ENCODE measurements around the gene SAAL1.

The SAAL1 gene

GRCh38 chr11:18088366-18088765 lies 17.5 kb downstream of the SAAL1 start:
- no peak for DNase-seq (ENCODE audit: low read depth in 4 of 4, low spot score in 1 of 4)

GRCh38 chr11:18081551-18081950 lies 24.3 kb downstream of the SAAL1 start:
- no peak for DNase-seq (ENCODE audit: low read depth in 4 of 4, low spot score in 1 of 4)

- DNase-seq (ENCODE audit: low read depth in 4 of 4, low spot score in 1 of 4), result no peak
Observed at GRCh38 chr11:18080451-18080850, 25.4 kb downstream of the SAAL1 start.

- DNase-seq (ENCODE audit: low read depth in 4 of 4, low spot score in 1 of 4), result no peak
Observed at GRCh38 chr11:18078909-18079308, 27.0 kb downstream of the SAAL1 start.

GRCh38 chr11:18075444-18075843 lies 30.4 kb downstream of the SAAL1 start:
- DNase-seq (ENCODE audit: low read depth in 4 of 4, low spot score in 1 of 4), result no peak

- no peak for DNase-seq (ENCODE audit: low read depth in 4 of 4, low spot score in 1 of 4)
Observed at GRCh38 chr11:18071098-18071705, 34.7 kb downstream of the SAAL1 start.

- DNase-seq (ENCODE audit: low read depth in 4 of 4, low spot score in 1 of 4), result no peak
Observed at GRCh38 chr11:18067372-18067771, 38.5 kb downstream of the SAAL1 start.

GRCh38 chr11:18066626-18067025 lies 39.3 kb downstream of the SAAL1 start:
- DNase-seq (ENCODE audit: low read depth in 4 of 4, low spot score in 1 of 4), result no peak

GRCh38 chr11:18065572-18065971 lies 40.3 kb downstream of the SAAL1 start:
- no peak for DNase-seq (ENCODE audit: low read depth in 4 of 4, low spot score in 1 of 4)

- no peak for DNase-seq (ENCODE audit: low read depth in 4 of 4, low spot score in 1 of 4)
Observed at GRCh38 chr11:18064450-18065054, 41.3 kb downstream of the SAAL1 start.

- no peak for DNase-seq (ENCODE audit: low read depth in 4 of 4, low spot score in 1 of 4)
Observed at GRCh38 chr11:18063862-18064434, 41.9 kb downstream of the SAAL1 start.

- no peak for DNase-seq (ENCODE audit: low read depth in 4 of 4, low spot score in 1 of 4)
Observed at GRCh38 chr11:18063125-18063524, 42.8 kb downstream of the SAAL1 start.

GRCh38 chr11:18061351-18061750 lies 44.5 kb downstream of the SAAL1 start:
- no peak for DNase-seq (ENCODE audit: low read depth in 4 of 4, low spot score in 1 of 4)

GRCh38 chr11:18056561-18057181 lies 49.2 kb downstream of the SAAL1 start:
- DNase-seq (ENCODE audit: low read depth in 4 of 4, low spot score in 1 of 4), result no peak

GRCh38 chr11:18054511-18055103 lies 51.3 kb downstream of the SAAL1 start:
- DNase-seq (ENCODE audit: low read depth in 4 of 4, low spot score in 1 of 4), result no peak

- no peak for DNase-seq (ENCODE audit: low read depth in 4 of 4, low spot score in 1 of 4)
Observed at GRCh38 chr11:18050848-18051247, 55.0 kb downstream of the SAAL1 start.

GRCh38 chr11:18046116-18046777 lies 59.6 kb downstream of the SAAL1 start, which contains the start of gene TPH1:
TSS of gene TPH1 (minus strand) at chr11:18046269. CDS start at chr11:18040762, 5,507 bp downstream.
- no peak for DNase-seq (ENCODE audit: low read depth in 4 of 4, low spot score in 1 of 4)

GRCh38 chr11:18036456-18036855 lies 69.4 kb downstream of the SAAL1 start:
- DNase-seq (ENCODE audit: low read depth in 4 of 4, low spot score in 1 of 4), result no peak
